ENCODE results near the gene PHLDB1. TPM values are rescaled to one million over a fixed set of nuclear protein-coding genes. Genes with fewer than 3 reads are reported as not detected.

Gene PHLDB1
- polyA plus RNA-seq, 1 donor (not counting 4 experiments of a cell fraction or from before 2014, with no cell fraction given) = 35.0 TPM

DNA sequence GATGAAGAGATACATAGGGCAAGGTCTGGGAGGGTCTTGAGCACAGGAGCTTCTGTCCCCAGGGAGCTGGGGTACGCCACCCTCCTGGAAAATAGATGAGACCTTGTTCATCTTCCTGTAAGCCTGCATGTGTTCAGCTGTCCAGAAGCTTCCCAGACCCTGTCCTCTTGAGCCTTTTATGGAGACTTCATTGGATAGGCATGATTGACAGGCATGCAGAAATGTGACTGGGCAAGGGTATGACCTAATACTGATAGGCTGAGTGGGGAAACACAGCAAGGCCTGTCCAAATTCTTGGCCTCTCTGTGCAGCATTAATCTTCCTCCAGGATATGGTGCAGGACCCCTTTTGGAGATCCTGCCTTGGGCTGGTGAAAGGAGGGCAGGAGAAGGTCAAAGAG is 19.5 kb upstream of the PHLDB1 start:
- Histone ChIP-seq H3K4me3 (ENCODE audit: control insufficient read depth in 2 of 3, extremely low read depth in 1 of 3, insufficient read depth in 2 of 3, low read depth in 1 of 3, low read length in 3 of 3) (no peak overlapping the region), H3K36me3 (ENCODE audit: control insufficient read depth in 2 of 2, extremely low read depth in 1 of 2, insufficient read depth in 2 of 2, low read length in 2 of 2) (peaks cover 39 to 40% of the 10 kb centered on the region in 2 experiments), H3K4me2 (ENCODE audit: control insufficient read depth, extremely low read depth, insufficient read depth, low read depth, low read length) (no peak overlapping the region), H3K27me3 (ENCODE audit: control insufficient read depth, extremely low read depth, insufficient read depth, low read length) (no peaks in the 10 kb centered on the region), H3K9ac (ENCODE audit: control insufficient read depth, extremely low read depth, insufficient read depth, low read length) (no peak overlapping the region), H3K79me2 (ENCODE audit: control insufficient read depth, insufficient read depth, low read length) (no peaks in the 10 kb centered on the region), H3K27ac (ENCODE audit: control insufficient read depth, insufficient read depth, low read length) (no peak overlapping the region), H4K20me1 (ENCODE audit: control insufficient read depth, extremely low read depth, insufficient read depth, low read length) (no peaks in the 10 kb centered on the region), H3K9me1 (ENCODE audit: control insufficient read depth, extremely low read depth, insufficient read depth, low read length) (no peaks in the 10 kb centered on the region), H2AFZ (ENCODE audit: control insufficient read depth, low read length) (no peak overlapping the region), H3K4me1 (ENCODE audit: control insufficient read depth, extremely low read depth, insufficient read depth, low read length) (no peaks in the 10 kb centered on the region), H3K9me3 (ENCODE audit: control insufficient read depth, low read depth, low read length) (no peaks in the 10 kb centered on the region)
- dilution Hi-C loops (cut with MboI; ENCODE audit: extremely low pct_ligation_motif_present, low sequenced_read_pairs) = no loop called here
- no peak for DNase-seq (ENCODE audit: low read depth, low spot score)
- TF ChIP-seq EZH2 (IDR thresholded peaks at IDR 0.05; ENCODE audit: low read length) = no peak
- TF ChIP-seq, protein P1, sequence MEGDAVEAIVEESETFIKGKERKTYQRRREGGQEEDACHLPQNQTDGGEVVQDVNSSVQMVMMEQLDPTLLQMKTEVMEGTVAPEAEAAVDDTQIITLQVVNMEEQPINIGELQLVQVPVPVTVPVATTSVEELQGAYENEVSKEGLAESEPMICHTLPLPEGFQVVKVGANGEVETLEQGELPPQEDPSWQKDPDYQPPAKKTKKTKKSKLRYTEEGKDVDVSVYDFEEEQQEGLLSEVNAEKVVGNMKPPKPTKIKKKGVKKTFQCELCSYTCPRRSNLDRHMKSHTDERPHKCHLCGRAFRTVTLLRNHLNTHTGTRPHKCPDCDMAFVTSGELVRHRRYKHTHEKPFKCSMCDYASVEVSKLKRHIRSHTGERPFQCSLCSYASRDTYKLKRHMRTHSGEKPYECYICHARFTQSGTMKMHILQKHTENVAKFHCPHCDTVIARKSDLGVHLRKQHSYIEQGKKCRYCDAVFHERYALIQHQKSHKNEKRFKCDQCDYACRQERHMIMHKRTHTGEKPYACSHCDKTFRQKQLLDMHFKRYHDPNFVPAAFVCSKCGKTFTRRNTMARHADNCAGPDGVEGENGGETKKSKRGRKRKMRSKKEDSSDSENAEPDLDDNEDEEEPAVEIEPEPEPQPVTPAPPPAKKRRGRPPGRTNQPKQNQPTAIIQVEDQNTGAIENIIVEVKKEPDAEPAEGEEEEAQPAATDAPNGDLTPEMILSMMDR (optimal IDR thresholded peaks at IDR 0.05 in 1 of 3, IDR thresholded peaks at IDR 0.05 in 1 of 3, conservative IDR thresholded peaks at IDR 0.05 in 1 of 3; ENCODE audit: extremely low read depth in 1 of 3, insufficient read depth in 2 of 3, low read length in 3 of 3) = no peak
- no peak for FAIRE-seq

DNA sequence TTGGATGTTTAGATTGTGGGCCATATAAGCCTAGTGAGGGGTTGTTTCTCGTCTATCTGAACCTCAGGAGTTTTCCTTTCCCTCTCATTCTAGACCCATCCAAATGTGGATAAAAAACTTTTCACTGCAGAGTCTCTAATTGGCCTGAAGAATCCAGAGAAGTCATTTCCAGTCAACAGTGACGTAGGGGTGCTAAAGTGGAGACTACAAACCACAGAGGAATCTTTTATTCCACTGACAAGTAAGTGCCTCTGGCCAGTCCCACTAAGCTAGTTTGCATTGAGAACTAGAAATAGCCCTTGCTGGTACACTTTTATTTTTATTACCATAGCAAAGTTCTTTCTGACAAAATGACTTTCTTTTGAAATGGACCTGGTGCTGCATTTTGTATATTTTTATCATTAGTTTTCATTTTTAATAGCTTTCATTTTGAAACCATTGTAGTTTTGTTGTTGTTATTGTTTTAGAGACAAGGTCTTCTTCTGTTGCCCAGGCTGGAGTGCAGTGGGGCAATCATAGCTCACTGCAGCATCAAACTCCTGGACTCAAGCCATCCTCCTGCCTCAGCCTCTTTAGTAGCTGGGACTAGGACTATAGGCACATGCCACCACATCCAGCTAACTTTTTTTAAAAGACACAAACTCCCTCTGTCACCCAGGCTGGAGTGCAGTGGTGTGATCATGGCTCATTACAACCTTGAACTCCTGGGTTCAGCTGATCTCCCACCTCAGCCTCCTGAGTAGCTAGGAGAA is 14.6 kb upstream of the PHLDB1 start:
- Histone ChIP-seq H3K4me1 (ENCODE audit: control insufficient read depth, extremely low read depth, insufficient read depth, low read length) (no peaks in the 10 kb centered on the region), H2AFZ (ENCODE audit: control insufficient read depth, low read length) (no peak overlapping the region), H3K9me3 (ENCODE audit: control insufficient read depth, low read depth, low read length) (no peaks in the 10 kb centered on the region), H3K27ac (ENCODE audit: control insufficient read depth, insufficient read depth, low read length) (no peak overlapping the region), H3K36me3 (ENCODE audit: control insufficient read depth in 2 of 2, extremely low read depth in 1 of 2, insufficient read depth in 2 of 2, low read length in 2 of 2) (peaks cover 35 to 43% of the 10 kb centered on the region in 2 experiments), H4K20me1 (ENCODE audit: control insufficient read depth, extremely low read depth, insufficient read depth, low read length) (no peaks in the 10 kb centered on the region), H3K4me3 (ENCODE audit: control insufficient read depth in 2 of 3, extremely low read depth in 1 of 3, insufficient read depth in 2 of 3, low read depth in 1 of 3, low read length in 3 of 3) (no peak overlapping the region), H3K4me2 (ENCODE audit: control insufficient read depth, extremely low read depth, insufficient read depth, low read depth, low read length) (no peak overlapping the region), H3K9ac (ENCODE audit: control insufficient read depth, extremely low read depth, insufficient read depth, low read length) (no peak overlapping the region), H3K9me1 (ENCODE audit: control insufficient read depth, extremely low read depth, insufficient read depth, low read length) (no peaks in the 10 kb centered on the region), H3K79me2 (ENCODE audit: control insufficient read depth, insufficient read depth, low read length) (no peaks in the 10 kb centered on the region), H3K27me3 (ENCODE audit: control insufficient read depth, extremely low read depth, insufficient read depth, low read length) (no peaks in the 10 kb centered on the region)
- DNase-seq (ENCODE audit: low read depth, low spot score) (no peak), FAIRE-seq (no peak)
- TF ChIP-seq, protein P1 (optimal IDR thresholded peaks at IDR 0.05 in 1 of 3, IDR thresholded peaks at IDR 0.05 in 1 of 3, conservative IDR thresholded peaks at IDR 0.05 in 1 of 3; ENCODE audit: extremely low read depth in 1 of 3, insufficient read depth in 2 of 3, low read length in 3 of 3) = no peak
- TF ChIP-seq EZH2 (IDR thresholded peaks at IDR 0.05; ENCODE audit: low read length) = no peak
- dilution Hi-C loops (cut with MboI; ENCODE audit: extremely low pct_ligation_motif_present, low sequenced_read_pairs) = no loop called here

Measured in keratinocyte (primary cell).